ENCODE measurements around the gene HPS1.

GRCh38 chr10:98432330-98432729 lies 14.4 kb downstream of the HPS1 start:
- TF ChIP-seq POLR2AphosphoS5 (IDR thresholded peaks at IDR 0.05; ENCODE audit: insufficient read depth in 1 of 2, low read depth in 1 of 2), result no peak
- TF ChIP-seq CTCF (IDR thresholded peaks at IDR 0.05), result no peak
